Ovary (tissue), 9 donors: ENCODE measurements around the gene LEF1. TPM values are rescaled to one million over a fixed set of nuclear protein-coding genes. Genes with fewer than 3 reads are reported as not detected.

Source experiments
- DNase-seq, 5 donors: peaks; one replicate each; pipeline ENCODE4 v3.0.0-alpha.2; 2019 to 2020
- H3K27ac ChIP-seq, 2 donors: fragments of 200-600 bp; one replicate each; pipeline versions ENCODE4 v1.5.1 to v1.8.0; 2019 to 2022
- H3K27me3 ChIP-seq: fragments of 200-600 bp; one replicate; pipeline ENCODE4 v1.8.0; 2022
- H3K36me3 ChIP-seq: fragments of 200-600 bp; sonication (generic); one replicate; pipeline ENCODE4 v1.5.1; 2019
- H3K4me1 ChIP-seq: one replicate; pipeline ENCODE4 v1.8.1; 2013; ENCODE audit warnings: mild to moderate bottlenecking, moderate library complexity; ENCODE audit not compliant: insufficient read depth
- H3K4me3 ChIP-seq: fragments of 200-600 bp; sonication (generic); one replicate; pipeline ENCODE4 v1.5.1; 2017
- H3K9me3 ChIP-seq, 2 donors: fragments of 200-600 bp in 1 of 2; sonication (generic) in 1 of 2; one replicate each; pipeline versions ENCODE4 v1.5.1 to v1.8.1; 2013 to 2019; ENCODE audit warnings: mild to moderate bottlenecking in 1 of 2, moderate library complexity in 1 of 2
- EP300 ChIP-seq: sonication (generic); formaldehyde crosslinking; IDR thresholded peaks from one replicate; pipeline ENCODE4 v1.6.1; 2017; ENCODE audit warnings: antibody characterized with exemption
- POLR2A ChIP-seq: fragments of 450-650 bp; IDR thresholded peaks from one replicate; pipeline ENCODE4 v1.6.1; 2017; ENCODE audit warnings: antibody characterized with exemption, mild to moderate bottlenecking, moderate library complexity
- WGBS, 3 donors: extraction: QIAGEN DNeasy Blood & Tissue Kit in 1 of 3; methylation state at CpG; one replicate each; pipeline versions ENCODE4 v1.1.5 to v1.1.7; 2013 to 2017; 5-methylcytosine and 5-hydroxymethylcytosine counted together
- intact Hi-C, 4 donors: fragments of 100-400 bp; cut with DNase I; formaldehyde crosslinking; loops; one replicate each; pipeline versions ENCODE4 v1.11.0 to v1.15.1; 2022 to 2023
- polyA plus RNA-seq, 2 donors: library from polyadenylated mRNA; stranded (reverse); fragments of 200-250 nt in 1 of 2; fragments of 350-450 nt in 1 of 2; fragmentation: Illumina TruSeq in 1 of 2; extraction: RNeasy Lipid Tissue Mini Kit (QIAGEN cat#74804) in 1 of 2; gene quantifications; one replicate each; pipeline ENCODE4 v1.2.3, GENCODE V29; 2013 to 2014
- total RNA-seq, 7 donors: library from RNA; depleted of rRNA in 2 of 7; stranded (reverse); fragments of >200 nt in 2 of 7; fragmentation: NEBNext Ultra II Directional in 3 of 7; extraction: Animal tissue kit (Norgen Biotek cat#: 25700) in 3 of 7; gene quantifications; one replicate each; pipeline versions ENCODE4 v1.1.0 to v1.2.4, GENCODE V29; 2016 to 2023
- TF ChIP-seq, protein P1 (sequence below), 3 donors: fragments of 450-650 bp in 2 of 3; fragments of 200-600 bp in 1 of 3; IDR thresholded peaks; one replicate each; pipeline versions ENCODE4 v1.5.1 to v1.8.0; 2016 to 2022; ENCODE audit warnings: antibody characterized with exemption in 3 of 3, mild to moderate bottlenecking in 1 of 3
- donor health status: DM: no; HTN: no; CAD: no; lungs with moderate emphysema.
- donor health status: DM: no; HTN: no; CAD: no.
- donor health status: Bipolar disorder and iron deficiency.
- donor health status: DM: yes; HTN: yes; CAD: no.
- donor health status: DM: no; HTN: no; CAD: no.
- donor health status: DM: yes; HTN: yes; CAD: no.

LEF1 gene
- total and polyA plus RNA-seq, 9 donors, result 1.8 to 30.1 (median 6.0) TPM

DNA sequence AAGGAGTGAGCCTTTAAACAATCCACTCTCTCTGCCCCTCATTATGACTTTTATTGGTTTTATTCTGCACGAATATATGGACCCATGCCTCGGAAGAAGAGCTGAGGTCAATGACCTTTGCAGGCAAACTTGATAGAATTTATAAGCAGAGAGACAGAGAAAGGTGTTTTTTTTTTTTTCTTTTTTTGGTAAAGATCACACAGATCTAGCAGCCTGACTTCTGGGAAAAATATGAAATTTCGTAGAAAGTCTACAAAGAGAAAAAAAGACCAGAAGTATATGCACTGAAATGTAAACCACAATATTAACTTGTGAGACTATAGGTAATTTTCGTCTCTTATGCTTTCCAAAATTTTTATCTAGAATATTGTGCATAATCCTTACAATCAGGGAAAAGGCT, 61.6 kb downstream of the LEF1 start:
- 69 to 72% (median 70%) methylated on average over 4 of the region's 4 CpGs for WGBS, 3 donors
- no peak overlapping the region for H3K4me3 ChIP-seq
- H3K9me3 ChIP-seq, result no peaks in the 10 kb centered on the region
- H3K27me3 ChIP-seq, result no peaks in the 10 kb centered on the region
- H3K4me1 ChIP-seq, result no peaks in the 10 kb centered on the region
- DNase-seq, result no peak
- TF ChIP-seq EP300 (no peak), POLR2A (no peak)
- TF ChIP-seq, protein P1, sequence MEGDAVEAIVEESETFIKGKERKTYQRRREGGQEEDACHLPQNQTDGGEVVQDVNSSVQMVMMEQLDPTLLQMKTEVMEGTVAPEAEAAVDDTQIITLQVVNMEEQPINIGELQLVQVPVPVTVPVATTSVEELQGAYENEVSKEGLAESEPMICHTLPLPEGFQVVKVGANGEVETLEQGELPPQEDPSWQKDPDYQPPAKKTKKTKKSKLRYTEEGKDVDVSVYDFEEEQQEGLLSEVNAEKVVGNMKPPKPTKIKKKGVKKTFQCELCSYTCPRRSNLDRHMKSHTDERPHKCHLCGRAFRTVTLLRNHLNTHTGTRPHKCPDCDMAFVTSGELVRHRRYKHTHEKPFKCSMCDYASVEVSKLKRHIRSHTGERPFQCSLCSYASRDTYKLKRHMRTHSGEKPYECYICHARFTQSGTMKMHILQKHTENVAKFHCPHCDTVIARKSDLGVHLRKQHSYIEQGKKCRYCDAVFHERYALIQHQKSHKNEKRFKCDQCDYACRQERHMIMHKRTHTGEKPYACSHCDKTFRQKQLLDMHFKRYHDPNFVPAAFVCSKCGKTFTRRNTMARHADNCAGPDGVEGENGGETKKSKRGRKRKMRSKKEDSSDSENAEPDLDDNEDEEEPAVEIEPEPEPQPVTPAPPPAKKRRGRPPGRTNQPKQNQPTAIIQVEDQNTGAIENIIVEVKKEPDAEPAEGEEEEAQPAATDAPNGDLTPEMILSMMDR (IDR thresholded peaks at IDR 0.05), result no peak
- no peaks in the 10 kb centered on the region for H3K36me3 ChIP-seq
- no peak overlapping the region for H3K27ac ChIP-seq
- intact Hi-C loops, result no loop called here

DNA sequence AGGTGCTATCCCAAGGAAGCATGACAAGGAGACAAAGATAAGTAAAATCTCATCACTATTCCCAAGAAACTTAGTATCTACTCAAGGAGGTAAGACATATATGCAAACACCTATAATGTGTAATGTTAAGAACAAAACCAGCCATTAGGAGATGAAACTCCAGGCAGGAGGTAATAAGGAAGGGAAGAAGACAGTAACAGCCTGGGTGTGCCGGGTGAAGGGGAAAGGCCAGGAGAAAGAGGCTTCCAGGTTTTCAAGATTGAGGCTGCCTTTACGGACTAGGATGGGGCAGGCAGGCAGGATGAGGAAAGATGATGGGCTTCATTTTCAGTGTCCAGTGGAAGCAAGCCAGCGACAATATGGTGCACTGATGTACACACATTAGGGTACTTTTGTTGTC, 62.5 kb downstream of the LEF1 start:
- Histone ChIP-seq H3K27me3 (no peaks in the 10 kb centered on the region), H3K36me3 (no peaks in the 10 kb centered on the region), H3K9me3 (no peaks in the 10 kb centered on the region), H3K4me1 (no peaks in the 10 kb centered on the region), H3K27ac (no peak overlapping the region), H3K4me3 (no peak overlapping the region)
- no peak for DNase-seq
- TF ChIP-seq, protein P1 (IDR thresholded peaks at IDR 0.05), result no peak
- TF ChIP-seq EP300 (no peak), POLR2A (no peak)
- WGBS, 3 donors, result 95 to 97% (median 95%) methylated on average over 3 of the region's 3 CpGs
- intact Hi-C loops, result no loop called here

DNA sequence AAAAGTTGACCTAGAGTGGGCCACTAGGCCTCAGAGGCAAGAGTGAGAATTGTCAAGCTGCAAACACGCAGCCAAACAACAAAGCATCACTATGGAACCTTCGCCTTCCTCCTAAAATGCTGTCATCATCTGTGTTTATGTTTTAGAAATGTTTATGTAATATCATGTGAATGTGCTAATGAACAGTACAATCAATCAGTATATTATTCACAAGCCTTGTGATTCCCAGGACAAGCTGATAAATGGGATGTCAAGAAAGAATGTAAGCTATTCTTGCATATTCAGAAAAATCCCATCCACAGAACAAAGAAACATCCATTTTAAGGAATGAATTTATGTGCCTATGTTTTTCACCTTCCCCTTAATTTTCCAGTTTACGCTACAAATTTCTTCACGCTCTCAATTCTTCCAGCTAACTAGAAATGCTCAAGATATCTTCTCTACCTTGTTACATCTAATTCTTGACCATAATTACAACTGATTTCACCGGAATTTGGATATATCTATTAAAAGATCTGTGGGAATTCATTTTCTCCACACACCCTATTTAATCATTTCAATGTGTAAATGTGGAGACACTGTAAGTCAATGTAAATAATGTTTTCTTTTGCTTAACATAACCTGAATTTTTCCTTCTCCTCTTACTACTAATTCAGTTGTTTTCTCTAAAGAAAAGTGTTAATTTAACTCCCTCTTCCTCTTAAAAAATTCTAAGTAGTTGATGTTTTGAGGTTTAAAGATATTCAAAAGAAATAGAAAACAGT, 65.5 kb downstream of the LEF1 start:
- H3K4me3 ChIP-seq, result no peak overlapping the region
- no peaks in the 10 kb centered on the region for H3K36me3 ChIP-seq
- no peak overlapping the region for H3K27ac ChIP-seq
- intact Hi-C loops, result no loop called here
- TF ChIP-seq POLR2A (no peak), EP300 (no peak)
- TF ChIP-seq, protein P1 (IDR thresholded peaks at IDR 0.05), result no peak
- no peaks in the 10 kb centered on the region for H3K27me3 ChIP-seq
- WGBS, 3 donors, result 92 to 94% (median 93%) methylated on average over 5 of the region's 5 CpGs
- DNase-seq, result no peak
- H3K4me1 ChIP-seq, result no peaks in the 10 kb centered on the region
- no peaks in the 10 kb centered on the region for H3K9me3 ChIP-seq

DNA sequence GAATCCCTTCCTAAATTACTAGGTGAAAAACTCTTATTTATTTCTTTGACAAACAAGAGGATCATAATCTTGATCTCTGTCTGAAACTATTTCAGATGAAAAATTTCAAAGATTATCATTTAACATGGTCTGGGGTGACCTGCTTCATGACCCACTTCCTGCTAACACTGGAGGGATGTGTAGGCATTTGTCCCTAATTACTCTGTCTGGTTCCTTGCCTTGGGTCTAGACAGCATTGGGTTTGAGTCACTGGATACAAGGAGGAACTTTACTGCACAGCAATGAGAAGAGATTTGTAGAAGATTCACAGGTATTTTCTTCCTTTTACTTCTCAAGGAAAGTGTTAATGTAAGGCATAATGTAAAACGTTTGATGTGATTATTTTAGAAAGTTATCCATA, 67.9 kb downstream of the LEF1 start:
- TF ChIP-seq, protein P1 (IDR thresholded peaks at IDR 0.05), result no peak
- no peak for TF ChIP-seq POLR2A
- TF ChIP-seq EP300, result no peak
- intact Hi-C loops, result no loop called here
- Histone ChIP-seq H3K27me3 (no peaks in the 10 kb centered on the region), H3K4me3 (no peak overlapping the region), H3K36me3 (no peaks in the 10 kb centered on the region), H3K4me1 (no peaks in the 10 kb centered on the region), H3K9me3 (no peaks in the 10 kb centered on the region), H3K27ac (no peak overlapping the region)
- DNase-seq, result no peak
- 22 to 48% (median 30%) methylated on average over 1 of the region's 1 CpG for WGBS, 3 donors
